ENCODE data around the gene ZNF329. TPM values are rescaled to one million over a fixed set of nuclear protein-coding genes. Genes with fewer than 3 reads are reported as not detected.
"Not testable (repeated sequence)": the region's sequence is repeated elsewhere in the genome, so short reads cannot be mapped to it uniquely, and the experiment has no call there.

Gene ZNF329
- total RNA-seq, 2 donors from 2014 or later = 3.9 to 5.9 TPM

DNA sequence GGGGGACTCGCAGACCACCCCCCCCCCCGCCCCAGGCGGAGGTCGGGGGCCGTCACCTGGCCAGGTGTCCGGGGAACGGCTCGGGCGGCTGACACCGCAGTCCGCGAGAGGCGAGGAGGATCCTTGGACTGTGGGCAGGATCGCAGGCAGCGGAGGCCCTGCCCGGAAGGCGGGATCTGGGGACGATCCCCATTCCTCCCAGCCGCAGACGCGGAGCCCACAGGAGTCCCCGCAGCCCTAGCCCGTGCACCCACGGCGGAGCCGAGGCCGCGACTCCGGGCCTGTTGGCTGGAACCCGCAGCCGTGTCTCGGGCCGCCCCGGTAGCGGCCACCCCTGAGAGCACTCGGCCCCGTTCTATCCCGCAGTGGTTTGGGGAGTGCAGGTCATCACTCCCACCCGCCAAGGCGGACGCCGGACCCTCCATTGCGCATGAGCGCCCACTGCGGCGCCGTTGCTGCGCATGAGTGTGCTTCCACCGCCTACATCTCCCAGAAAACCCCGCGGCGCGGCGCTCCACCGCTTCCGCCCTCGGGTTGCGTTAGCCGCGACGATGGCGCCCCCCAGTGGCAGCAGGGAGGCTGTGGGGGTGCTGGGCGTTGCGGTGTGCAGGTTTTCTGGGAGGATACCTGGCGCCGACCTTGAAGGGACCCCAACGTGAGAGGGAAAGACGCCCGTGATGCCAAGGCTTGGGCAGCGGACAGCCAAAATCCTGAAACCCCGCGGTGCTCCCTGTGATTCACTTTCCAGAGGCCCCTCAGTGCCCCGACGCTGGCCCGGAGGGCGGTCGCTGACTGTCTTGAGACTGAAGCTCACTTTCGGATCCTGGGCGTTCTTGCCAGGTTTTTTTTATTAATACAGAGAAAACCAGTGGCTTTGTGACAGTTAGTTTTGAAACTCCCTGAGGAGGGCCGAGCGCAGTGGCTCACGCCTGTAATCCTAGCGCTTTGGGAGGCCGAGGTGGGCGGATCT is 4.4 kb upstream of the ZNF329 start:
- Histone ChIP-seq H3K36me3 (no peaks in the 10 kb centered on the region), H3K9ac (ENCODE audit: low read depth in 2 of 2, low read length in 2 of 2) (peak overlapping the region; percentile 84 to 98), H3K4me1 (no peaks in the 10 kb centered on the region), H3K27ac (peak overlapping the region; percentile 70), H3K27me3 (no peaks in the 10 kb centered on the region), H3K9me3 (no peaks in the 10 kb centered on the region), H3K4me3 (peak overlapping the region; percentile 72)
- DNase-seq = peak; percentile 98
- intact Hi-C loops (cut with DNase I) = loop anchor here (5.0 to 10.0 kb wide), 3 partner anchors 133 to 1760 kb away; partner anchors contain the start of genes ZNF582 and ZNF776
- TF ChIP-seq, protein P1, sequence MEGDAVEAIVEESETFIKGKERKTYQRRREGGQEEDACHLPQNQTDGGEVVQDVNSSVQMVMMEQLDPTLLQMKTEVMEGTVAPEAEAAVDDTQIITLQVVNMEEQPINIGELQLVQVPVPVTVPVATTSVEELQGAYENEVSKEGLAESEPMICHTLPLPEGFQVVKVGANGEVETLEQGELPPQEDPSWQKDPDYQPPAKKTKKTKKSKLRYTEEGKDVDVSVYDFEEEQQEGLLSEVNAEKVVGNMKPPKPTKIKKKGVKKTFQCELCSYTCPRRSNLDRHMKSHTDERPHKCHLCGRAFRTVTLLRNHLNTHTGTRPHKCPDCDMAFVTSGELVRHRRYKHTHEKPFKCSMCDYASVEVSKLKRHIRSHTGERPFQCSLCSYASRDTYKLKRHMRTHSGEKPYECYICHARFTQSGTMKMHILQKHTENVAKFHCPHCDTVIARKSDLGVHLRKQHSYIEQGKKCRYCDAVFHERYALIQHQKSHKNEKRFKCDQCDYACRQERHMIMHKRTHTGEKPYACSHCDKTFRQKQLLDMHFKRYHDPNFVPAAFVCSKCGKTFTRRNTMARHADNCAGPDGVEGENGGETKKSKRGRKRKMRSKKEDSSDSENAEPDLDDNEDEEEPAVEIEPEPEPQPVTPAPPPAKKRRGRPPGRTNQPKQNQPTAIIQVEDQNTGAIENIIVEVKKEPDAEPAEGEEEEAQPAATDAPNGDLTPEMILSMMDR (IDR thresholded peaks at IDR 0.05) = peak; percentile 92

GRCh38 chr19:58154287-58154678 is 3.7 kb upstream of the ZNF329 start:
- Histone ChIP-seq H3K4me3 (peak overlapping the region; percentile 72), H3K9ac (ENCODE audit: low read depth in 2 of 2, low read length in 2 of 2) (peak overlapping the region; percentile 84 to 98), H3K27ac (peak overlapping the region; percentile 70), H3K4me1 (no peaks in the 10 kb centered on the region), H3K36me3 (no peaks in the 10 kb centered on the region), H3K27me3 (no peaks in the 10 kb centered on the region), H3K9me3 (no peaks in the 10 kb centered on the region)
- intact Hi-C loops (cut with DNase I) = loop anchor here (10.0 kb wide), 2 partner anchors 409 to 1759 kb away; partner anchors contain the start of genes ZNF582 and ZNF776
- TF ChIP-seq, protein P1 (IDR thresholded peaks at IDR 0.05) = no peak
- DNase-seq = peak; percentile 35

DNA sequence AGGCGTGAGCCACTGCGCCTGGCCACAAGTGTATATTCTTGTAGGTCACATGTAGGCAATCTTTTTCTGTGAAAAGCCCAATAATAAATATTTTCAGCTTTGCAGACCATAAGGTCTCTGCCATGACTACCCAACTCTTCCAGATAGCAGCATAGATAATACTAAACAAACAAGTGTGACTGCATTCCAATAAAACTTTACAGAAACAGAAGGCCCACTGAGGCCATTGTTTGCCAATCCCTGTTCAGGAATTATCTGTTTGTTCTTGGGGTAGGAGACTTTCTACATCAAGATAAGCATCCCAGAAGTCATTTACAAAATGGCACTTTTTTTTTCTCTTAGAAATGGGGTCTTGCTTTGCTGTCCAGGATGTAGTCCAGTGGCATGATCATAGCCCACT is 2.8 kb upstream of the ZNF329 start:
- no peak for DNase-seq
- Histone ChIP-seq H3K27me3 (no peaks in the 10 kb centered on the region), H3K4me3 (no peak overlapping the region), H3K9ac (ENCODE audit: low read depth in 2 of 2, low read length in 2 of 2) (no peak overlapping the region), H3K36me3 (no peaks in the 10 kb centered on the region), H3K27ac (no peak overlapping the region), H3K9me3 (peaks cover 4% of the 10 kb centered on the region), H3K4me1 (no peaks in the 10 kb centered on the region)
- TF ChIP-seq, protein P1 (IDR thresholded peaks at IDR 0.05) = no peak
- intact Hi-C loops (cut with DNase I) = loop anchor here (2.0 to 10.0 kb wide), 3 partner anchors 55 to 1759 kb away; partner anchors contain the start of genes ZNF582, ZNF776 and ZSCAN18

DNA sequence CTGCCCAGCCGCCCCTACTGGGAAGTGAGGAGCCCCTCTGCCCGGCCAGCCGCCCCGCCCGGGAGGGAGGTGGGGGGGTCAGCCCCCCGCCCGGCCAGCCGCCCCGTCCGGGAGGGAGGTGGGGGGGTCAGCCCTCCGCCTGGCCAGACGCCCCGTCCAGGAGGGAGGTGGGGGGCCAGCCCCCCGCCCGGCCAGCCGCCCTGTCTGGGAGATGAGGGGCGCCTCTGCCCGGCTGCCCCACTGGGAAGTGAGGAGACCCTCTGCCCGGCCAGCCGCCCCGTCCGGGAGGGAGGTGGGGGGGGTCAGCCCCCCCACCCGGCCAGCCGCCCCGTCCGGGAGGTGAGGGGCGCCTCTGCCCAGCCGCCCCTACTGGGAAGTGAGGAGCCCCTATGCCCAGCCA is 3.1 kb downstream of the ZNF329 start:
- H3K36me3 ChIP-seq; H3K4me3 ChIP-seq; H3K27ac ChIP-seq; H3K4me1 ChIP-seq; H3K9me3 ChIP-seq; H3K27me3 ChIP-seq; DNase-seq; H3K9ac ChIP-seq (ENCODE audit: low read depth in 2 of 2, low read length in 2 of 2); intact Hi-C loops (cut with DNase I): not testable (repeated sequence)

- no peak overlapping the region for H3K4me3 ChIP-seq
- H3K9ac ChIP-seq (ENCODE audit: low read depth in 2 of 2, low read length in 2 of 2) = no peak overlapping the region
- no peaks in the 10 kb centered on the region for H3K4me1 ChIP-seq
- TF ChIP-seq, protein P1 (IDR thresholded peaks at IDR 0.05) = no peak
- peaks cover 9% of the 10 kb centered on the region for H3K9me3 ChIP-seq
- H3K27ac ChIP-seq = no peak overlapping the region
- no peaks in the 10 kb centered on the region for H3K36me3 ChIP-seq
- DNase-seq = no peak
- H3K27me3 ChIP-seq = no peaks in the 10 kb centered on the region
- intact Hi-C loops (cut with DNase I) = no loop called here
Measured at GRCh38 chr19:58145849-58146248, 4.7 kb downstream of the ZNF329 start.

- TF ChIP-seq, protein P1 (IDR thresholded peaks at IDR 0.05) = no peak
- H3K27ac ChIP-seq = no peak overlapping the region
- no peak for DNase-seq
- no peak overlapping the region for H3K9ac ChIP-seq (ENCODE audit: low read depth in 2 of 2, low read length in 2 of 2)
- H3K4me1 ChIP-seq = no peaks in the 10 kb centered on the region
- H3K36me3 ChIP-seq = peaks cover 1% of the 10 kb centered on the region
- intact Hi-C loops (cut with DNase I) = no loop called here
- no peaks in the 10 kb centered on the region for H3K27me3 ChIP-seq
- no peak overlapping the region for H3K4me3 ChIP-seq
- peaks cover 4% of the 10 kb centered on the region for H3K9me3 ChIP-seq
Measured at GRCh38 chr19:58134244-58134643, 16.3 kb downstream of the ZNF329 start.

All from colonic mucosa (tissue), 4 donors.